Ramos (cell line): ENCODE results near the gene ATP8B4.

Experiments
- in situ Hi-C: fragments of 300-500 bp; cut with MboI; formaldehyde crosslinking; loops from one replicate; pipeline ENCODE4 v1.14.3; 2022; ENCODE audit warnings: low sequenced_read_pairs; ENCODE audit not compliant: unreplicated experiment

The ATP8B4 gene

GRCh38 chr15:50066202-50066601 is 52.8 kb downstream of the ATP8B4 start:
- in situ Hi-C loops, result no loop called here

GRCh38 chr15:50065279-50065678 is 53.8 kb downstream of the ATP8B4 start:
- in situ Hi-C loops, result no loop called here

- in situ Hi-C loops, result no loop called here
Observed at GRCh38 chr15:50064673-50065072, 54.4 kb downstream of the ATP8B4 start.

- in situ Hi-C loops, result no loop called here
Observed at GRCh38 chr15:50063226-50063625, 55.8 kb downstream of the ATP8B4 start.

- in situ Hi-C loops, result no loop called here
Observed at GRCh38 chr15:50061503-50061902, 57.5 kb downstream of the ATP8B4 start.

- in situ Hi-C loops, result no loop called here
Observed at GRCh38 chr15:50059883-50060282, 59.1 kb downstream of the ATP8B4 start.

- in situ Hi-C loops, result no loop called here
Observed at GRCh38 chr15:50059203-50059772, 59.7 kb downstream of the ATP8B4 start.

GRCh38 chr15:50057905-50058639 is 61.0 kb downstream of the ATP8B4 start:
- in situ Hi-C loops, result no loop called here

GRCh38 chr15:50057196-50057595 is 61.8 kb downstream of the ATP8B4 start:
- in situ Hi-C loops, result no loop called here

GRCh38 chr15:50055750-50056157 is 63.3 kb downstream of the ATP8B4 start:
- in situ Hi-C loops, result no loop called here

GRCh38 chr15:50055332-50055731 is 63.7 kb downstream of the ATP8B4 start:
- in situ Hi-C loops, result no loop called here

GRCh38 chr15:50053055-50053856 is 65.8 kb downstream of the ATP8B4 start:
- in situ Hi-C loops, result no loop called here

GRCh38 chr15:50051811-50052419 is 67.1 kb downstream of the ATP8B4 start:
- in situ Hi-C loops, result no loop called here

GRCh38 chr15:50050986-50051743 is 67.9 kb downstream of the ATP8B4 start:
- in situ Hi-C loops, result no loop called here

GRCh38 chr15:50049871-50050270 is 69.2 kb downstream of the ATP8B4 start:
- in situ Hi-C loops, result no loop called here

- in situ Hi-C loops, result no loop called here
Observed at GRCh38 chr15:50046867-50047266, 72.2 kb downstream of the ATP8B4 start.

GRCh38 chr15:50046159-50046558 is 72.9 kb downstream of the ATP8B4 start:
- in situ Hi-C loops, result no loop called here

GRCh38 chr15:50044904-50045303 is 74.1 kb downstream of the ATP8B4 start:
- in situ Hi-C loops, result no loop called here

- in situ Hi-C loops, result no loop called here
Observed at GRCh38 chr15:50044406-50044805, 74.6 kb downstream of the ATP8B4 start.

GRCh38 chr15:50042775-50043174 is 76.3 kb downstream of the ATP8B4 start:
- in situ Hi-C loops, result no loop called here
